GM23338 (cell line): Measurements from ENCODE around the gene YPEL3. TPM values are rescaled to one million over a fixed set of nuclear protein-coding genes. Genes with fewer than 3 reads are reported as not detected.

Experiments used
- ATAC-seq: fragments of 200-7000 bp; cut with Tn5 transposase; 3 replicates; pipeline ENCODE4 v1.9.1; 2020
- DNase-seq: peaks from one replicate; pipeline ENCODE4 v3.0.0-alpha.2; 2015; ENCODE audit warnings: low spot score
- H2AFZ ChIP-seq: fragments of 200-600 bp; sonication (generic); 2 replicates; pipeline ENCODE4 v1.8.0; 2016; ENCODE audit warnings: antibody characterized with exemption, mild to moderate bottlenecking, moderate library complexity
- H3F3A ChIP-seq: fragments of 200-600 bp; sonication (generic); replicated peaks from 2 replicates; pipeline ENCODE4 v1.8.0; 2017; ENCODE audit warnings: antibody characterized with exemption, mixed run types, low read depth
- H3K27ac ChIP-seq: fragments of 200-600 bp; sonication (generic); 2 replicates; pipeline ENCODE4 v1.6.1; 2016; ENCODE audit warnings: low read depth
- H3K27me3 ChIP-seq: fragments of 200-600 bp; sonication (generic); 2 replicates; pipeline ENCODE4 v1.8.0; 2016; ENCODE audit warnings: mild to moderate bottlenecking, mixed run types, moderate library complexity; ENCODE audit not compliant: insufficient read depth
- H3K36me3 ChIP-seq: fragments of 200-600 bp; sonication (generic); 2 replicates; pipeline ENCODE4 v1.8.0; 2016; ENCODE audit warnings: mild to moderate bottlenecking; ENCODE audit not compliant: insufficient read depth
- H3K4me1 ChIP-seq: fragments of 200-600 bp; sonication (generic); 2 replicates; pipeline ENCODE4 v1.8.0; 2016; ENCODE audit warnings: mild to moderate bottlenecking, moderate library complexity; ENCODE audit not compliant: insufficient read depth
- H3K4me2 ChIP-seq: fragments of 200-600 bp; sonication (generic); 2 replicates; pipeline ENCODE4 v1.7.1; 2017; ENCODE audit warnings: mixed run types
- H3K4me3 ChIP-seq: fragments of 200-600 bp; sonication (generic); 2 replicates; pipeline ENCODE4 v1.6.1; 2016; ENCODE audit warnings: mixed run types
- H3K79me2 ChIP-seq: fragments of 200-600 bp; sonication (generic); replicated peaks from 2 replicates; pipeline ENCODE4 v1.8.0; 2017; ENCODE audit warnings: mild to moderate bottlenecking; ENCODE audit not compliant: insufficient read depth
- H3K9me2 ChIP-seq: fragments of 200-600 bp; sonication (generic); 2 replicates; pipeline ENCODE4 v1.8.0; 2017; ENCODE audit not compliant: insufficient read depth
- H4K20me1 ChIP-seq: fragments of 200-600 bp; sonication (generic); replicated peaks from 2 replicates; pipeline ENCODE4 v1.8.0; 2017; ENCODE audit warnings: mild to moderate bottlenecking; ENCODE audit not compliant: insufficient read depth
- H3K27ac Mint-ChIP-seq: 2 replicates; pipeline ENCODE4 v1.8.0; 2020; ENCODE audit warnings: inconsistent platforms, mild to moderate bottlenecking, moderate library complexity, mixed read lengths
- H3K27me3 Mint-ChIP-seq: 3 replicates; pipeline ENCODE4 v1.8.0; 2022; ENCODE audit warnings: low read depth, mild to moderate bottlenecking, moderate library complexity, mixed read lengths, inconsistent platforms; ENCODE audit not compliant: insufficient read depth, poor library complexity
- H3K36me3 Mint-ChIP-seq: 3 replicates; pipeline ENCODE4 v1.8.0; 2021; ENCODE audit warnings: low read depth, mild to moderate bottlenecking, inconsistent platforms, moderate library complexity, mixed read lengths
- H3K4me1 Mint-ChIP-seq: 3 replicates; pipeline ENCODE4 v1.8.0; 2020; ENCODE audit warnings: mild to moderate bottlenecking, inconsistent platforms, mixed read lengths
- H3K4me3 Mint-ChIP-seq: 3 replicates; pipeline ENCODE4 v1.8.0; 2021; ENCODE audit warnings: moderate library complexity, mild to moderate bottlenecking, inconsistent platforms, mixed read lengths
- H3K9me3 Mint-ChIP-seq: 3 replicates; pipeline ENCODE4 v1.8.0; 2020; ENCODE audit warnings: moderate library complexity, mild to moderate bottlenecking, inconsistent platforms, mixed read lengths
- EZH2 ChIP-seq: fragments of 200-600 bp; sonication (generic); IDR thresholded peaks from one replicate; pipeline ENCODE4 v1.8.0; 2017; ENCODE audit warnings: antibody characterized with exemption, mild to moderate bottlenecking, low read depth; ENCODE audit not compliant: unreplicated experiment
- EZH2phosphoT487 ChIP-seq: fragments of 200-600 bp; sonication (generic); IDR thresholded peaks from one replicate; pipeline ENCODE4 v1.8.1; 2018; ENCODE audit warnings: antibody characterized with exemption; ENCODE audit not compliant: unreplicated experiment
- JUNB ChIP-seq: IDR thresholded peaks from one replicate; pipeline ENCODE4 v1.6.1; 2016; ENCODE audit warnings: antibody characterized with exemption; ENCODE audit not compliant: unreplicated experiment
- NANOG ChIP-seq: IDR thresholded peaks from 2 replicates; pipeline ENCODE4 v1.6.1; 2016; ENCODE audit warnings: antibody characterized with exemption, borderline replicate concordance
- POLR2AphosphoS5 ChIP-seq: IDR thresholded peaks from 2 replicates; pipeline ENCODE4 v1.6.1; 2016; ENCODE audit warnings: antibody characterized with exemption, low read depth
- STAT1 ChIP-seq: IDR thresholded peaks from one replicate; pipeline ENCODE4 v1.6.1; 2016; ENCODE audit warnings: antibody characterized with exemption; ENCODE audit not compliant: unreplicated experiment
- ZNF114 ChIP-seq: fragments of 250-450 bp; sonication (Bioruptor Pico); IDR thresholded peaks from 2 replicates; pipeline ENCODE4 v1.5.0; 2020; ENCODE audit warnings: mild to moderate bottlenecking, moderate library complexity
- polyA plus RNA-seq: library from polyadenylated mRNA; unstranded; fragments of >200 nt; fragmentation: Nextera tagmentation; extraction: Ambion mirVana; gene quantifications from 2 replicates; pipeline ENCODE4 v1.2.1, GENCODE V29; 2016
- total RNA-seq: library from RNA; depleted of rRNA; stranded (reverse); fragments of >200 nt; shearing (Covaris generic); gene quantifications from 2 replicates; pipeline ENCODE4 v1.2.3, GENCODE V29; 2014
- TF ChIP-seq, protein P1 (sequence below), 2 experiments: fragments of 200-600 bp in 1 of 2; sonication (generic) in 1 of 2; conservative IDR thresholded peaks; 2 replicates each; pipeline versions ENCODE4 v1.5.1 to v1.6.1; 2016 to 2017; ENCODE audit warnings: antibody characterized with exemption in 2 of 2, low read depth in 2 of 2, mild to moderate bottlenecking in 2 of 2, moderate library complexity in 1 of 2
- TF ChIP-seq, protein P2 (sequence below): IDR thresholded peaks from one replicate; pipeline ENCODE4 v1.6.1; 2018; ENCODE audit warnings: antibody characterized with exemption; ENCODE audit not compliant: unreplicated experiment
- TF ChIP-seq, protein P3 (sequence below): fragments of 250-450 bp; sonication (Bioruptor Pico); IDR thresholded peaks from 2 replicates; pipeline ENCODE4 v1.5.0; 2020; ENCODE audit warnings: mild to moderate bottlenecking, moderate library complexity

The YPEL3 gene
- total and polyA plus RNA-seq, 2 experiments from 2014 or later: 27.8 to 86.1 TPM

DNA sequence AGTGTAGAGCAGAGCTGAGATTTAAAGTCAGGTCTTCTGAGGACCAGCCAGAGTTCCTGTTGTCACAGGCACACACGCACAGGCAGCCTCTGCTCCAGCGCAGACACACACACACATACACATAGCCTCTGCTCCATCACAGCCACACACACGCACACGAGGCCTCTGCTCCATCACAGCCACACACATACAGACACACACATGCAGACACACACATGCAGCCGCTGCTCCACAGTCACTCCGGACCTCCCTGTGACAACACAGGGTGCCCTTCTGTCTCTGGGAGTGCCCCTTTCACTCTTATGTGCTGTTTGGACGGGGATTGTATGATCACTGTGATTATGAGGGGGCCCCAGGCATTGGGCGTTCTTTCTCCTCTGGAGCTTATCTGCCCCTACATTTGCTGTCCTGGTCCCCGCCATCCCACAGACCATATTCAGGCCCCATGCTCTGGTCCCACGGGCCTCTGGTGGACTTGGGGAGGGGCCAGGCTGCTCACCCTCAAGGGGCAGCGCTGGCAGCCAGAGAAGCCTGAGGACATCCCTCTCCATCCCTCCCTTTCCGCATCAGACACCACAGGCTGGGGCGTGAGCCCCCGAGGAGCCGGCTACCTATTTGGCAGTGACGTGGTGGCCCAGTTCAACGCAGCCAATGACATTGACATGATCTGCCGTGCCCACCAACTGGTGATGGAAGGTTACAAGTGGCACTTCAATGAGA, 11.8 kb downstream of the YPEL3 start:
- no peaks in the 10 kb centered on the region; the same call in 2 of the 3 replicates for H3K9me3 Mint-ChIP-seq
- H4K20me1 ChIP-seq: peaks cover 6% of the 10 kb centered on the region
- H3K27me3 ChIP-seq: no peaks in the 10 kb centered on the region
- H3K27ac ChIP-seq: no peak overlapping the region
- H3K4me3 Mint-ChIP-seq: no peak overlapping the region
- 0 out of 3 replicates have a peak, but pooled peaks cover 2% of the 10 kb centered on the region for H3K4me1 Mint-ChIP-seq
- H3K79me2 ChIP-seq: peaks cover 11% of the 10 kb centered on the region
- no peak overlapping the region for H3K4me3 ChIP-seq
- DNase-seq (no peak), ATAC-seq (no peak)
- H3F3A ChIP-seq: 0 out of 2 replicates have a peak, but pooled peaks cover 6% of the 10 kb centered on the region
- H3K4me1 ChIP-seq: peaks cover 6% of the 10 kb centered on the region; the same call in 1 of the 2 replicates
- H3K36me3 ChIP-seq: peaks cover 4% of the 10 kb centered on the region
- no peak overlapping the region for H3K27ac Mint-ChIP-seq
- no peak overlapping the region for H2AFZ ChIP-seq
- H3K27me3 Mint-ChIP-seq: peaks cover 16% of the 10 kb centered on the region
- H3K4me2 ChIP-seq: no peak overlapping the region
- TF ChIP-seq EZH2phosphoT487: no peak
- TF ChIP-seq STAT1: no peak
- TF ChIP-seq, protein P1, sequence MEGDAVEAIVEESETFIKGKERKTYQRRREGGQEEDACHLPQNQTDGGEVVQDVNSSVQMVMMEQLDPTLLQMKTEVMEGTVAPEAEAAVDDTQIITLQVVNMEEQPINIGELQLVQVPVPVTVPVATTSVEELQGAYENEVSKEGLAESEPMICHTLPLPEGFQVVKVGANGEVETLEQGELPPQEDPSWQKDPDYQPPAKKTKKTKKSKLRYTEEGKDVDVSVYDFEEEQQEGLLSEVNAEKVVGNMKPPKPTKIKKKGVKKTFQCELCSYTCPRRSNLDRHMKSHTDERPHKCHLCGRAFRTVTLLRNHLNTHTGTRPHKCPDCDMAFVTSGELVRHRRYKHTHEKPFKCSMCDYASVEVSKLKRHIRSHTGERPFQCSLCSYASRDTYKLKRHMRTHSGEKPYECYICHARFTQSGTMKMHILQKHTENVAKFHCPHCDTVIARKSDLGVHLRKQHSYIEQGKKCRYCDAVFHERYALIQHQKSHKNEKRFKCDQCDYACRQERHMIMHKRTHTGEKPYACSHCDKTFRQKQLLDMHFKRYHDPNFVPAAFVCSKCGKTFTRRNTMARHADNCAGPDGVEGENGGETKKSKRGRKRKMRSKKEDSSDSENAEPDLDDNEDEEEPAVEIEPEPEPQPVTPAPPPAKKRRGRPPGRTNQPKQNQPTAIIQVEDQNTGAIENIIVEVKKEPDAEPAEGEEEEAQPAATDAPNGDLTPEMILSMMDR (conservative IDR thresholded peaks at IDR 0.05; ENCODE audit: low read depth in 2 of 2): no peak
- TF ChIP-seq, protein P2, sequence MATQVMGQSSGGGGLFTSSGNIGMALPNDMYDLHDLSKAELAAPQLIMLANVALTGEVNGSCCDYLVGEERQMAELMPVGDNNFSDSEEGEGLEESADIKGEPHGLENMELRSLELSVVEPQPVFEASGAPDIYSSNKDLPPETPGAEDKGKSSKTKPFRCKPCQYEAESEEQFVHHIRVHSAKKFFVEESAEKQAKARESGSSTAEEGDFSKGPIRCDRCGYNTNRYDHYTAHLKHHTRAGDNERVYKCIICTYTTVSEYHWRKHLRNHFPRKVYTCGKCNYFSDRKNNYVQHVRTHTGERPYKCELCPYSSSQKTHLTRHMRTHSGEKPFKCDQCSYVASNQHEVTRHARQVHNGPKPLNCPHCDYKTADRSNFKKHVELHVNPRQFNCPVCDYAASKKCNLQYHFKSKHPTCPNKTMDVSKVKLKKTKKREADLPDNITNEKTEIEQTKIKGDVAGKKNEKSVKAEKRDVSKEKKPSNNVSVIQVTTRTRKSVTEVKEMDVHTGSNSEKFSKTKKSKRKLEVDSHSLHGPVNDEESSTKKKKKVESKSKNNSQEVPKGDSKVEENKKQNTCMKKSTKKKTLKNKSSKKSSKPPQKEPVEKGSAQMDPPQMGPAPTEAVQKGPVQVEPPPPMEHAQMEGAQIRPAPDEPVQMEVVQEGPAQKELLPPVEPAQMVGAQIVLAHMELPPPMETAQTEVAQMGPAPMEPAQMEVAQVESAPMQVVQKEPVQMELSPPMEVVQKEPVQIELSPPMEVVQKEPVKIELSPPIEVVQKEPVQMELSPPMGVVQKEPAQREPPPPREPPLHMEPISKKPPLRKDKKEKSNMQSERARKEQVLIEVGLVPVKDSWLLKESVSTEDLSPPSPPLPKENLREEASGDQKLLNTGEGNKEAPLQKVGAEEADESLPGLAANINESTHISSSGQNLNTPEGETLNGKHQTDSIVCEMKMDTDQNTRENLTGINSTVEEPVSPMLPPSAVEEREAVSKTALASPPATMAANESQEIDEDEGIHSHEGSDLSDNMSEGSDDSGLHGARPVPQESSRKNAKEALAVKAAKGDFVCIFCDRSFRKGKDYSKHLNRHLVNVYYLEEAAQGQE: no peak
- no peak for TF ChIP-seq EZH2
- no peak for TF ChIP-seq NANOG
- TF ChIP-seq, protein P3, sequence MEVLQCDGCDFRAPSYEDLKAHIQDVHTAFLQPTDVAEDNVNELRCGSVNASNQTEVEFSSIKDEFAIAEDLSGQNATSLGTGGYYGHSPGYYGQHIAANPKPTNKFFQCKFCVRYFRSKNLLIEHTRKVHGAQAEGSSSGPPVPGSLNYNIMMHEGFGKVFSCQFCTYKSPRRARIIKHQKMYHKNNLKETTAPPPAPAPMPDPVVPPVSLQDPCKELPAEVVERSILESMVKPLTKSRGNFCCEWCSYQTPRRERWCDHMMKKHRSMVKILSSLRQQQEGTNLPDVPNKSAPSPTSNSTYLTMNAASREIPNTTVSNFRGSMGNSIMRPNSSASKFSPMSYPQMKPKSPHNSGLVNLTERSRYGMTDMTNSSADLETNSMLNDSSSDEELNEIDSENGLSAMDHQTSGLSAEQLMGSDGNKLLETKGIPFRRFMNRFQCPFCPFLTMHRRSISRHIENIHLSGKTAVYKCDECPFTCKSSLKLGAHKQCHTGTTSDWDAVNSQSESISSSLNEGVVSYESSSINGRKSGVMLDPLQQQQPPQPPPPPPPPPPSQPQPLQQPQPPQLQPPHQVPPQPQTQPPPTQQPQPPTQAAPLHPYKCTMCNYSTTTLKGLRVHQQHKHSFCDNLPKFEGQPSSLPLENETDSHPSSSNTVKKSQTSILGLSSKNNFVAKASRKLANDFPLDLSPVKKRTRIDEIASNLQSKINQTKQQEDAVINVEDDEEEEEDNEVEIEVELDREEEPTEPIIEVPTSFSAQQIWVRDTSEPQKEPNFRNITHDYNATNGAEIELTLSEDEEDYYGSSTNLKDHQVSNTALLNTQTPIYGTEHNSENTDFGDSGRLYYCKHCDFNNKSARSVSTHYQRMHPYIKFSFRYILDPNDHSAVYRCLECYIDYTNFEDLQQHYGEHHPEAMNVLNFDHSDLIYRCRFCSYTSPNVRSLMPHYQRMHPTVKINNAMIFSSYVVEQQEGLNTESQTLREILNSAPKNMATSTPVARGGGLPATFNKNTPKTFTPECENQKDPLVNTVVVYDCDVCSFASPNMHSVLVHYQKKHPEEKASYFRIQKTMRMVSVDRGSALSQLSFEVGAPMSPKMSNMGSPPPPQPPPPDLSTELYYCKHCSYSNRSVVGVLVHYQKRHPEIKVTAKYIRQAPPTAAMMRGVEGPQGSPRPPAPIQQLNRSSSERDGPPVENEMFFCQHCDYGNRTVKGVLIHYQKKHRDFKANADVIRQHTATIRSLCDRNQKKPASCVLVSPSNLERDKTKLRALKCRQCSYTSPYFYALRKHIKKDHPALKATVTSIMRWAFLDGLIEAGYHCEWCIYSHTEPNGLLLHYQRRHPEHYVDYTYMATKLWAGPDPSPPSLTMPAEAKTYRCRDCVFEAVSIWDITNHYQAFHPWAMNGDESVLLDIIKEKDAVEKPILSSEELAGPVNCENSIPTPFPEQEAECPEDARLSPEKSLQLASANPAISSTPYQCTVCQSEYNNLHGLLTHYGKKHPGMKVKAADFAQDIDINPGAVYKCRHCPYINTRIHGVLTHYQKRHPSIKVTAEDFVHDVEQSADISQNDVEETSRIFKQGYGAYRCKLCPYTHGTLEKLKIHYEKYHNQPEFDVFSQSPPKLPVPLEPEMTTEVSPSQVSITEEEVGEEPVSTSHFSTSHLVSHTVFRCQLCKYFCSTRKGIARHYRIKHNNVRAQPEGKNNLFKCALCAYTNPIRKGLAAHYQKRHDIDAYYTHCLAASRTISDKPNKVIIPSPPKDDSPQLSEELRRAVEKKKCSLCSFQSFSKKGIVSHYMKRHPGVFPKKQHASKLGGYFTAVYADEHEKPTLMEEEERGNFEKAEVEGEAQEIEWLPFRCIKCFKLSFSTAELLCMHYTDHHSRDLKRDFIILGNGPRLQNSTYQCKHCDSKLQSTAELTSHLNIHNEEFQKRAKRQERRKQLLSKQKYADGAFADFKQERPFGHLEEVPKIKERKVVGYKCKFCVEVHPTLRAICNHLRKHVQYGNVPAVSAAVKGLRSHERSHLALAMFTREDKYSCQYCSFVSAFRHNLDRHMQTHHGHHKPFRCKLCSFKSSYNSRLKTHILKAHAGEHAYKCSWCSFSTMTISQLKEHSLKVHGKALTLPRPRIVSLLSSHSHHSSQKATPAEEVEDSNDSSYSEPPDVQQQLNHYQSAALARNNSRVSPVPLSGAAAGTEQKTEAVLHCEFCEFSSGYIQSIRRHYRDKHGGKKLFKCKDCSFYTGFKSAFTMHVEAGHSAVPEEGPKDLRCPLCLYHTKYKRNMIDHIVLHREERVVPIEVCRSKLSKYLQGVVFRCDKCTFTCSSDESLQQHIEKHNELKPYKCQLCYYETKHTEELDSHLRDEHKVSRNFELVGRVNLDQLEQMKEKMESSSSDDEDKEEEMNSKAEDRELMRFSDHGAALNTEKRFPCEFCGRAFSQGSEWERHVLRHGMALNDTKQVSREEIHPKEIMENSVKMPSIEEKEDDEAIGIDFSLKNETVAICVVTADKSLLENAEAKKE: no peak
- TF ChIP-seq POLR2AphosphoS5: no peak
- no peak for TF ChIP-seq JUNB
- TF ChIP-seq ZNF114: no peak
- no peaks in the 10 kb centered on the region for H3K9me2 ChIP-seq
- H3K36me3 Mint-ChIP-seq: peaks cover 60% of the 10 kb centered on the region
